Neural progenitor cell (in vitro differentiated cells): Measurements from ENCODE around the gene ATR.

Source experiments
- EZH2 ChIP-seq: fragments of 200-600 bp; sonication (generic); IDR thresholded peaks from 2 replicates; pipeline ENCODE4 v1.6.1; 2017; ENCODE audit warnings: antibody characterized with exemption, mild to moderate bottlenecking, moderate library complexity
- EZH2phosphoT487 ChIP-seq: fragments of 200-600 bp; sonication (generic); IDR thresholded peaks from 2 replicates; pipeline ENCODE4 v1.6.1; 2017; ENCODE audit warnings: antibody characterized with exemption
- TF ChIP-seq, protein P1 (sequence below): fragments of 200-600 bp; sonication (generic); IDR thresholded peaks from 2 replicates; pipeline ENCODE4 v1.5.1; 2017; ENCODE audit warnings: antibody characterized with exemption, mild to moderate bottlenecking

DNA sequence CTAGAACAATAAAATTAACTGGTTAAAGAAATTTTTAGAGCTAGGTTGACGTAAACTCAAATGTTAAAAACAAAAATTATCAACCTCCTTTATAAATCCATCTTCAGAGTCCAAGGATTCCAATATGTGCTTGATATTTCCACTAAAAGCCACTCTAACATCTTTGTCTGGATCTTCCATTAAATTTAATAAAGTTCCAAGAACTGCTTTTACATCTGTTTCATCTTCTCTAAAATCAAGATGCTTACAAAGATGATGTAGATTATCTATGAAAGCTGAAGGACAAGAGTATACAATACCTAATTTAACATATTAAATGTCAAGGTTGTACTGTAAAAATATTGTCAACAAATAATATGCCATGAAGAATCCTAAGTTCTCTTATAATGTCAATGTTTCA lies 24.8 kb downstream of the ATR start:
- TF ChIP-seq, protein P1, sequence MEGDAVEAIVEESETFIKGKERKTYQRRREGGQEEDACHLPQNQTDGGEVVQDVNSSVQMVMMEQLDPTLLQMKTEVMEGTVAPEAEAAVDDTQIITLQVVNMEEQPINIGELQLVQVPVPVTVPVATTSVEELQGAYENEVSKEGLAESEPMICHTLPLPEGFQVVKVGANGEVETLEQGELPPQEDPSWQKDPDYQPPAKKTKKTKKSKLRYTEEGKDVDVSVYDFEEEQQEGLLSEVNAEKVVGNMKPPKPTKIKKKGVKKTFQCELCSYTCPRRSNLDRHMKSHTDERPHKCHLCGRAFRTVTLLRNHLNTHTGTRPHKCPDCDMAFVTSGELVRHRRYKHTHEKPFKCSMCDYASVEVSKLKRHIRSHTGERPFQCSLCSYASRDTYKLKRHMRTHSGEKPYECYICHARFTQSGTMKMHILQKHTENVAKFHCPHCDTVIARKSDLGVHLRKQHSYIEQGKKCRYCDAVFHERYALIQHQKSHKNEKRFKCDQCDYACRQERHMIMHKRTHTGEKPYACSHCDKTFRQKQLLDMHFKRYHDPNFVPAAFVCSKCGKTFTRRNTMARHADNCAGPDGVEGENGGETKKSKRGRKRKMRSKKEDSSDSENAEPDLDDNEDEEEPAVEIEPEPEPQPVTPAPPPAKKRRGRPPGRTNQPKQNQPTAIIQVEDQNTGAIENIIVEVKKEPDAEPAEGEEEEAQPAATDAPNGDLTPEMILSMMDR: no peak
- TF ChIP-seq EZH2phosphoT487 (no peak), EZH2 (no peak)
